Left hindlimb (tissue), 1 donor: Measurements from ENCODE around the gene BICD1.

ENCODE experiments used
- DNase-seq: peaks from one replicate; pipeline ENCODE4 v3.0.0-alpha.2; 2018

Gene BICD1

GRCh38 chr12:32360956-32361355 is 254.3 kb downstream of the BICD1 start:
- DNase-seq = no peak

GRCh38 chr12:32362892-32363291 is 256.2 kb downstream of the BICD1 start:
- no peak for DNase-seq

- DNase-seq = peak; percentile 44
Observed at GRCh38 chr12:32365473-32366064, 258.9 kb downstream of the BICD1 start.

GRCh38 chr12:32366714-32367113 is 260.1 kb downstream of the BICD1 start:
- no peak for DNase-seq

- DNase-seq = no peak
Observed at GRCh38 chr12:32367381-32367780, 260.7 kb downstream of the BICD1 start.

GRCh38 chr12:32369202-32369601 is 262.6 kb downstream of the BICD1 start:
- DNase-seq = no peak

- DNase-seq = no peak
Observed at GRCh38 chr12:32377344-32378055, 270.9 kb downstream of the BICD1 start.

GRCh38 chr12:32379213-32379612 is 272.6 kb downstream of the BICD1 start:
- DNase-seq = no peak

GRCh38 chr12:32379667-32380066 is 273.0 kb downstream of the BICD1 start:
- DNase-seq = no peak

- no peak for DNase-seq
Observed at GRCh38 chr12:32382226-32382625, 275.6 kb downstream of the BICD1 start.

GRCh38 chr12:32390572-32391219 is 284.0 kb downstream of the BICD1 start:
- DNase-seq = peak; percentile 49

- DNase-seq = no peak
Observed at GRCh38 chr12:32395026-32395425, 288.4 kb downstream of the BICD1 start.

GRCh38 chr12:32397696-32398095 is 291.0 kb downstream of the BICD1 start:
- no peak for DNase-seq

GRCh38 chr12:32398181-32398580 is 291.5 kb downstream of the BICD1 start:
- no peak for DNase-seq

GRCh38 chr12:32398816-32399369 is 292.2 kb downstream of the BICD1 start:
- DNase-seq = no peak

GRCh38 chr12:32399370-32400113 is 292.9 kb downstream of the BICD1 start, which contains the start of gene FGD4:
FGD4 (plus strand) TSS chr12:32399558.
- peak; percentile 80 for DNase-seq

- no peak for DNase-seq
Observed at GRCh38 chr12:32400114-32400672, 293.5 kb downstream of the BICD1 start.

- DNase-seq = no peak
Observed at GRCh38 chr12:32400866-32401265, 294.2 kb downstream of the BICD1 start.

GRCh38 chr12:32402170-32402569 is 295.5 kb downstream of the BICD1 start:
- no peak for DNase-seq

GRCh38 chr12:32402946-32403345 is 296.3 kb downstream of the BICD1 start:
- no peak for DNase-seq

GRCh38 chr12:32407795-32408194 is 301.1 kb downstream of the BICD1 start:
- no peak for DNase-seq

GRCh38 chr12:32413412-32413811 is 306.8 kb downstream of the BICD1 start:
- no peak for DNase-seq

GRCh38 chr12:32418221-32418620 is 311.6 kb downstream of the BICD1 start:
- DNase-seq = no peak
